Sigmoid colon (tissue), 7 donors: Measurements from ENCODE around the gene BTBD6. TPM values are rescaled to one million over a fixed set of nuclear protein-coding genes. Genes with fewer than 3 reads are reported as not detected.

Experiments
- DNase-seq: peaks from one replicate; pipeline ENCODE4 v3.0.0-alpha.2; 2019
- H3K27ac ChIP-seq, 4 donors: fragments of 200-600 bp; sonication (generic); one replicate each; pipeline ENCODE4 v1.5.1; 2016 to 2019; ENCODE audit warnings: mild to moderate bottlenecking in 1 of 4
- H3K27me3 ChIP-seq, 3 donors: fragments of 200-600 bp; sonication (generic); one replicate each; pipeline ENCODE4 v1.5.1; 2019; ENCODE audit warnings: mild to moderate bottlenecking in 1 of 3
- H3K36me3 ChIP-seq, 4 donors: fragments of 200-600 bp; sonication (generic); one replicate each; pipeline ENCODE4 v1.5.1; 2016 to 2019
- H3K4me1 ChIP-seq, 4 donors: fragments of 200-600 bp; sonication (generic); one replicate each; pipeline ENCODE4 v1.5.1; 2017 to 2019
- H3K4me3 ChIP-seq, 4 donors: fragments of 200-600 bp; sonication (generic); one replicate each; pipeline ENCODE4 v1.5.1; 2017 to 2019; ENCODE audit warnings: mild to moderate bottlenecking in 2 of 4, moderate library complexity in 1 of 4
- H3K9me3 ChIP-seq, 4 donors: fragments of 200-600 bp in 3 of 4; sonication (generic) in 3 of 4; one replicate each; pipeline versions ENCODE4 v1.5.1 to v1.6.1; 2013 to 2019
- CTCF ChIP-seq, 4 experiments: fragments of 450-650 bp in 3 of 4; fragments of 200-600 bp in 1 of 4; IDR thresholded peaks; one replicate each; pipeline ENCODE4 v1.5.1; 2016 to 2019; ENCODE audit warnings: antibody characterized with exemption in 4 of 4, mild to moderate bottlenecking in 3 of 4, moderate library complexity in 2 of 4
- EP300 ChIP-seq, 4 donors: sonication (generic); formaldehyde crosslinking; IDR thresholded peaks; one replicate each; pipeline ENCODE4 v1.6.1; 2017; ENCODE audit warnings: antibody characterized with exemption in 4 of 4
- POLR2A ChIP-seq, 2 donors: fragments of 450-650 bp; IDR thresholded peaks; one replicate each; pipeline ENCODE4 v1.6.1; 2016; ENCODE audit warnings: antibody characterized with exemption in 2 of 2, mild to moderate bottlenecking in 2 of 2, moderate library complexity in 2 of 2
- POLR2AphosphoS5 ChIP-seq, 4 donors: sonication (generic); formaldehyde crosslinking; IDR thresholded peaks; one replicate each; pipeline ENCODE4 v1.6.1; 2017; ENCODE audit warnings: antibody characterized with exemption in 4 of 4
- WGBS, 2 donors: extraction: QIAGEN DNeasy Blood & Tissue Kit; methylation state at CpG; one replicate each; pipeline ENCODE4 v1.1.7; 2013; 5-methylcytosine and 5-hydroxymethylcytosine counted together
- intact Hi-C: fragments of 100-400 bp; cut with DNase I; formaldehyde crosslinking; loops from one replicate; pipeline ENCODE4 v1.15.1; 2023
- polyA plus RNA-seq, 3 donors: library from polyadenylated mRNA; stranded (reverse); fragments of 200-250 nt; gene quantifications; one replicate each; pipeline ENCODE4 v1.2.3, GENCODE V29; 2013
- total RNA-seq, 4 donors: library from RNA; depleted of rRNA; stranded (reverse); fragments of >200 nt; gene quantifications; one replicate each; pipeline ENCODE4 v1.1.0, GENCODE V29; 2016
- donor health status: healthy with polysubstance abuse.
- donor health status: Bipolar disorder and iron deficiency.
- donor health status: healthy.

The BTBD6 gene
- total and polyA plus RNA-seq, 7 donors = 31.3 to 63.7 (median 42.5) TPM

- Histone ChIP-seq H3K4me1 (peaks cover 0 to 15% (median 10%) of the 10 kb centered on the region in 4 donors), H3K4me3 (no peak overlapping the region), H3K27ac (no peak overlapping the region), H3K27me3 (no peaks in the 10 kb centered on the region), H3K9me3 (no peaks in the 10 kb centered on the region), H3K36me3 (peaks cover 0 to 58% (median 15%) of the 10 kb centered on the region in 4 donors)
- intact Hi-C loops = no loop called here
- no peak for TF ChIP-seq POLR2AphosphoS5 (IDR thresholded peaks at IDR 0.05)
- no peak for TF ChIP-seq CTCF (IDR thresholded peaks at IDR 0.05)
- no peak for TF ChIP-seq POLR2A (IDR thresholded peaks at IDR 0.05)
- TF ChIP-seq EP300 (IDR thresholded peaks at IDR 0.05) = no peak
- 83 to 90% methylated on average over 11 of the region's 11 CpGs for WGBS, 2 donors
- DNase-seq = no peak
These were observed 23.3 kb upstream of the BTBD6 start for GRCh38 chr14:105224845-105225570.

GRCh38 chr14:105226198-105226597 is 22.1 kb upstream of the BTBD6 start:
- Histone ChIP-seq H3K4me1 (peaks cover 0 to 3% (median 1%) of the 10 kb centered on the region in 4 donors), H3K4me3 (no peak overlapping the region), H3K27me3 (no peaks in the 10 kb centered on the region), H3K27ac (no peak overlapping the region), H3K9me3 (no peaks in the 10 kb centered on the region), H3K36me3 (peaks cover 0 to 49% (median 13%) of the 10 kb centered on the region in 4 donors)
- WGBS, 2 donors = 92 to 98% methylated on average over 10 of the region's 10 CpGs
- intact Hi-C loops = no loop called here
- TF ChIP-seq EP300 (IDR thresholded peaks at IDR 0.05) (no peak), POLR2AphosphoS5 (IDR thresholded peaks at IDR 0.05) (no peak), CTCF (IDR thresholded peaks at IDR 0.05) (no peak), POLR2A (IDR thresholded peaks at IDR 0.05) (no peak)
- no peak for DNase-seq

- TF ChIP-seq CTCF (IDR thresholded peaks at IDR 0.05) (no peak), EP300 (IDR thresholded peaks at IDR 0.05) (no peak), POLR2A (IDR thresholded peaks at IDR 0.05) (no peak), POLR2AphosphoS5 (IDR thresholded peaks at IDR 0.05) (no peak)
- Histone ChIP-seq H3K4me3 (no peak overlapping the region), H3K36me3 (peaks cover 0 to 43% (median 6%) of the 10 kb centered on the region in 4 donors), H3K27me3 (no peaks in the 10 kb centered on the region), H3K27ac (no peak overlapping the region), H3K9me3 (no peaks in the 10 kb centered on the region), H3K4me1 (no peaks in the 10 kb centered on the region)
- WGBS, 2 donors = 96 to 97% methylated on average over 14 of the region's 14 CpGs
- intact Hi-C loops = no loop called here
- no peak for DNase-seq
These were observed 21.0 kb upstream of the BTBD6 start for GRCh38 chr14:105227346-105227745.

GRCh38 chr14:105228562-105228961 is 19.8 kb upstream of the BTBD6 start:
- intact Hi-C loops = no loop called here
- Histone ChIP-seq H3K36me3 (peaks cover 0 to 36% (median 6%) of the 10 kb centered on the region in 4 donors), H3K4me1 (no peaks in the 10 kb centered on the region), H3K27ac (no peak overlapping the region), H3K4me3 (no peak overlapping the region), H3K9me3 (no peaks in the 10 kb centered on the region), H3K27me3 (no peaks in the 10 kb centered on the region)
- TF ChIP-seq POLR2AphosphoS5 (IDR thresholded peaks at IDR 0.05) (no peak), POLR2A (IDR thresholded peaks at IDR 0.05) (no peak), CTCF (IDR thresholded peaks at IDR 0.05) (no peak), EP300 (IDR thresholded peaks at IDR 0.05) (no peak)
- WGBS, 2 donors = 88 to 90% methylated on average over 17 of the region's 17 CpGs
- no peak for DNase-seq
